Measurements from ENCODE around the gene PAWR. TPM values are rescaled to one million over a fixed set of nuclear protein-coding genes. Genes with fewer than 3 reads are reported as not detected.

PAWR gene
- total RNA-seq (154 and 175 TPM in 2 replicates), polyA plus RNA-seq (16.2 and 18.3 TPM in 2 replicates), polyA minus RNA-seq (32.5 and 37.7 TPM in 2 replicates), Bru-seq, nascent RNA (percentile 97 among the genes with signal in this experiment), BruChase-seq, experiment 1, labeled RNA remaining after a 6-hour chase (percentile 91 among the genes with signal in this experiment), BruChase-seq, experiment 2, labeled RNA remaining after a 2-hour chase (percentile 93 among the genes with signal in this experiment)
- 10.5 and 13.0 TPM in 2 replicates for polyA plus RNA-seq (2011; cell fraction: cytosol; rRNA removed)
- 53.1 and 81.3 TPM in 2 replicates for polyA plus RNA-seq (2011; cell fraction: nucleus; rRNA removed)
- 82.5 and 115 TPM in 2 replicates for polyA plus RNA-seq (2012)
- 30.2 TPM for polyA minus RNA-seq (2011; cell fraction: cytosol; rRNA and poly(A)+ RNA removed)
- 112 and 127 TPM in 2 replicates for polyA minus RNA-seq (2011; cell fraction: nucleus; rRNA and poly(A)+ RNA removed)
- long read RNA-seq, full-length matches to known transcripts: 32 of 160 reads
- long read RNA-seq, partial matches to known transcripts: 98 of 160 reads
- long read RNA-seq, other reads (novel, unspliced or antisense): 30 of 160 reads

- peak; percentile 86 for TF ChIP-seq POLR2AphosphoS5 (IDR thresholded peaks at IDR 0.05; ENCODE audit: insufficient read depth, low read depth, low read length)
- TF ChIP-seq EZH2 (IDR thresholded peaks at IDR 0.05; ENCODE audit: borderline replicate concordance, low read depth, low read length, severe bottlenecking): no peak
- TF ChIP-seq FOS (IDR thresholded peaks at IDR 0.05; ENCODE audit: borderline replicate concordance, insufficient read depth, low read length): peak; percentile 56
- TF ChIP-seq GATA2 (IDR thresholded peaks at IDR 0.05; ENCODE audit: insufficient read depth, insufficient read length, low read depth, low read length): no peak
- TF ChIP-seq JUN (IDR thresholded peaks at IDR 0.05; ENCODE audit: borderline replicate concordance, insufficient read depth, insufficient read length, low read depth): no peak
- TF ChIP-seq MYC (IDR thresholded peaks at IDR 0.05; ENCODE audit: low read depth, low read length): no peak
- no peak for TF ChIP-seq MAX (IDR thresholded peaks at IDR 0.05; ENCODE audit: insufficient read depth, insufficient read length)
- peak; percentile 21 for TF ChIP-seq POLR2A (IDR thresholded peaks at IDR 0.05; ENCODE audit: low read depth, low read length)
- peak in 1 of 2 donors; percentile 37 for TF ChIP-seq CTCF (IDR thresholded peaks at IDR 0.05; ENCODE audit: extremely low read depth in 1 of 2, insufficient read depth in 1 of 2, low read depth in 1 of 2, low read length in 2 of 2)
- DNase-seq (ENCODE audit: low read depth, low spot score): peak; percentile 83
- peak within 1 kb of the TSS; percentile 96 for H3K9ac ChIP-seq (replicated peaks; ENCODE audit: extremely low read depth, insufficient read depth, low read length)
- peak within 1 kb of the TSS; percentile 92 for H2AFZ ChIP-seq (ENCODE audit: low read depth, low read length)
- dilution Hi-C loops (cut with MboI; ENCODE audit: extremely low pct_ligation_motif_present, low sequenced_read_pairs): no loop called here
- FAIRE-seq: no peak
- CTCF ChIA-PET: interaction anchor here (0.7 to 2.9 kb wide), 11 partner anchors 11 to 271 kb away, joined by 3 to 14 read pairs (median 4); no protein-coding TSS in a partner anchor
- no peaks in the 10 kb centered on the region for H3K36me3 ChIP-seq (ENCODE audit: control insufficient read depth in 2 of 2, extremely low read depth in 1 of 2, insufficient read depth in 2 of 2, low read length in 2 of 2)
- intact Hi-C loops (cut with micrococcal nuclease): loop anchor here (1.0 to 5.0 kb wide), 9 partner anchors 47 to 496 kb away; partner anchors contain the start of gene PPP1R12A
- peak within 1 kb of the TSS; percentile 85 for H3K27ac ChIP-seq (ENCODE audit: insufficient read depth, low read depth, low read length)
- no TSS peak for BruUV-seq (replicated peaks)
- no peaks in the 10 kb centered on the region for H4K20me1 ChIP-seq (replicated peaks; ENCODE audit: control insufficient read depth, extremely low read depth, insufficient read depth, low read length)
- POLR2A ChIA-PET: interaction anchor here (0.6 to 1.1 kb wide), 4 partner anchors 31 to 239 kb away, joined by 3 to 5 read pairs (median 3); no protein-coding TSS in a partner anchor
- H3K4me1 ChIP-seq (ENCODE audit: control insufficient read depth, extremely low read depth, insufficient read depth, low read length): peaks cover 28% of the 10 kb centered on the region
- no peaks in the 10 kb centered on the region for H3K9me1 ChIP-seq (replicated peaks; ENCODE audit: control insufficient read depth, extremely low read depth, insufficient read depth, low read length)
- H3K79me2 ChIP-seq (ENCODE audit: control insufficient read depth, insufficient read depth, low read length): peaks cover 49% of the 10 kb centered on the region
- no peaks in the 10 kb centered on the region for H3K27me3 ChIP-seq (ENCODE audit: control insufficient read depth in 2 of 2, insufficient read depth in 2 of 2, low read length in 2 of 2)
- no peaks in the 10 kb centered on the region for H3K9me3 ChIP-seq (replicated peaks; ENCODE audit: control insufficient read depth, insufficient read depth, low read length)
- peak within 1 kb of the TSS; percentile 85 to 96 (median 88) for H3K4me3 ChIP-seq (replicated peaks in 1 of 3; ENCODE audit: insufficient read depth in 1 of 3, low read depth in 1 of 3, low read length in 3 of 3)
- peak within 1 kb of the TSS; percentile 95 for H3K4me2 ChIP-seq (ENCODE audit: insufficient read depth, low read length)
These were observed at the start of gene PAWR for GRCh38 chr12:79690638-79691510. TSS of gene PAWR (minus strand) at chr12:79690964. CDS start at chr12:79690244, 720 bp downstream.

Measured in endothelial cell of umbilical vein (primary cell).